ENCODE measurements around the gene PLCB1.

Gene PLCB1

GRCh38 chr20:8301655-8302054, 169.6 kb downstream of the PLCB1 start:
- no peak for DNase-seq (ENCODE audit: low spot score)

GRCh38 chr20:8303651-8304050, 171.6 kb downstream of the PLCB1 start:
- DNase-seq (ENCODE audit: low spot score) = no peak

GRCh38 chr20:8304124-8304816, 172.2 kb downstream of the PLCB1 start:
- DNase-seq (ENCODE audit: low spot score) = no peak

- DNase-seq (ENCODE audit: low spot score) = peak; percentile 81
Measured at GRCh38 chr20:8305449-8305978, 173.4 kb downstream of the PLCB1 start.

- DNase-seq (ENCODE audit: low spot score) = no peak
Measured at GRCh38 chr20:8306937-8307336, 174.9 kb downstream of the PLCB1 start.

- DNase-seq (ENCODE audit: low spot score) = no peak
Measured at GRCh38 chr20:8309634-8310033, 177.6 kb downstream of the PLCB1 start.

GRCh38 chr20:8310618-8311017, 178.6 kb downstream of the PLCB1 start:
- DNase-seq (ENCODE audit: low spot score) = no peak

- DNase-seq (ENCODE audit: low spot score) = no peak
Measured at GRCh38 chr20:8313073-8313472, 181.0 kb downstream of the PLCB1 start.

GRCh38 chr20:8315639-8316573, 183.8 kb downstream of the PLCB1 start:
- DNase-seq (ENCODE audit: low spot score) = no peak

GRCh38 chr20:8317448-8317847, 185.4 kb downstream of the PLCB1 start:
- no peak for DNase-seq (ENCODE audit: low spot score)

- DNase-seq (ENCODE audit: low spot score) = no peak
Measured at GRCh38 chr20:8318965-8319625, 187.0 kb downstream of the PLCB1 start.

GRCh38 chr20:8320306-8320705, 188.2 kb downstream of the PLCB1 start:
- no peak for DNase-seq (ENCODE audit: low spot score)

- no peak for DNase-seq (ENCODE audit: low spot score)
Measured at GRCh38 chr20:8321001-8321400, 188.9 kb downstream of the PLCB1 start.

- DNase-seq (ENCODE audit: low spot score) = no peak
Measured at GRCh38 chr20:8322662-8323217, 190.7 kb downstream of the PLCB1 start.

GRCh38 chr20:8326191-8326590, 194.1 kb downstream of the PLCB1 start:
- no peak for DNase-seq (ENCODE audit: low spot score)

- no peak for DNase-seq (ENCODE audit: low spot score)
Measured at GRCh38 chr20:8326899-8327298, 194.8 kb downstream of the PLCB1 start.

- DNase-seq (ENCODE audit: low spot score) = no peak
Measured at GRCh38 chr20:8328189-8328588, 196.1 kb downstream of the PLCB1 start.

- no peak for DNase-seq (ENCODE audit: low spot score)
Measured at GRCh38 chr20:8330319-8330784, 198.3 kb downstream of the PLCB1 start.

GRCh38 chr20:8330785-8331695, 199.0 kb downstream of the PLCB1 start:
- DNase-seq (ENCODE audit: low spot score) = no peak

- DNase-seq (ENCODE audit: low spot score) = no peak
Measured at GRCh38 chr20:8331740-8332412, 199.8 kb downstream of the PLCB1 start.

Measured in CD4-positive, alpha-beta T cell treated with Interleukin-15 for 4 hours (primary cell).